Heart left ventricle (tissue), 16 donors: ENCODE data around the gene MROH8. TPM values are rescaled to one million over a fixed set of nuclear protein-coding genes. Genes with fewer than 3 reads are reported as not detected.

Source experiments
- ATAC-seq, 4 donors: fragments of 200-7000 bp; cut with Tn5 transposase; one replicate each; pipeline ENCODE4 v1.9.1; 2020 to 2022; ENCODE audit warnings: moderate library complexity in 4 of 4, mild to moderate bottlenecking in 3 of 4, moderate number of reproducible peaks in 1 of 4
- DNase-seq, 5 donors: peaks; one replicate each; pipeline ENCODE4 v3.0.0-alpha.2; 2020
- H3K27ac ChIP-seq, 12 donors: fragments of 200-600 bp; sonication (generic) in 4 of 12; one replicate each; pipeline versions ENCODE4 v1.5.0 to v1.8.0; 2016 to 2022; ENCODE audit warnings: mild to moderate bottlenecking in 2 of 12
- H3K27me3 ChIP-seq, 9 donors: fragments of 200-600 bp; sonication (generic) in 2 of 9; one replicate each; pipeline versions ENCODE4 v1.5.1 to v1.8.0; 2016 to 2022; ENCODE audit warnings: mild to moderate bottlenecking in 3 of 9
- H3K36me3 ChIP-seq, 9 donors: fragments of 200-600 bp; sonication (generic) in 2 of 9; one replicate each; pipeline versions ENCODE4 v1.5.0 to v1.8.0; 2018 to 2022; ENCODE audit warnings: mild to moderate bottlenecking in 2 of 9
- H3K4me1 ChIP-seq, 12 donors: fragments of 200-600 bp; sonication (generic) in 4 of 12; one replicate each; pipeline versions ENCODE4 v1.5.0 to v1.8.0; 2016 to 2022; ENCODE audit warnings: mild to moderate bottlenecking in 3 of 12
- H3K4me3 ChIP-seq, 12 donors: fragments of 200-600 bp; sonication (generic) in 4 of 12; one replicate each; pipeline versions ENCODE4 v1.5.0 to v1.8.0; 2017 to 2022; ENCODE audit warnings: mild to moderate bottlenecking in 9 of 12, moderate library complexity in 4 of 12
- H3K9me3 ChIP-seq, 12 donors: fragments of 200-600 bp; sonication (generic) in 4 of 12; one replicate each; pipeline versions ENCODE4 v1.5.0 to v1.8.0; 2016 to 2022; ENCODE audit warnings: mild to moderate bottlenecking in 1 of 12
- POLR2A ChIP-seq, 2 donors: fragments of 450-650 bp; IDR thresholded peaks; one replicate each; pipeline ENCODE4 v1.6.1; 2017; ENCODE audit warnings: antibody characterized with exemption in 2 of 2, mild to moderate bottlenecking in 2 of 2, moderate library complexity in 2 of 2
- WGBS, 4 donors: extraction: QIAGEN DNeasy Blood & Tissue Kit in 2 of 4; methylation state at CpG; one replicate each; pipeline versions ENCODE4 v1.1.5 to v1.1.7; 2013 to 2018; 5-methylcytosine and 5-hydroxymethylcytosine counted together
- intact Hi-C, 10 donors: fragments of 100-400 bp; cut with DNase I; formaldehyde crosslinking; loops; one replicate each; pipeline versions ENCODE4 v1.11.1 to v1.14.2; 2022
- polyA plus RNA-seq, 2 donors: library from polyadenylated mRNA; stranded (reverse); fragments of 200-250 nt; gene quantifications; one replicate each; pipeline ENCODE4 v1.2.3, GENCODE V29; 2013
- total RNA-seq, 9 donors: library from RNA; depleted of rRNA in 2 of 9; stranded (reverse); fragments of >200 nt in 2 of 9; fragmentation: NEBNext Ultra II Directional in 3 of 9; extraction: Animal tissue kit (Norgen Biotek cat#: 25700) in 3 of 9; gene quantifications; one replicate each; pipeline versions ENCODE4 v1.1.0 to v1.2.4, GENCODE V29; 2016 to 2023
- TF ChIP-seq, protein P1 (sequence below), 12 donors: fragments of 200-600 bp; sonication (generic) in 4 of 12; IDR thresholded peaks; one replicate each; pipeline versions ENCODE4 v1.5.0 to v1.8.0; 2018 to 2022; ENCODE audit warnings: antibody characterized with exemption in 12 of 12, mild to moderate bottlenecking in 5 of 12
- donor health status: ischemic (EF 13 %, LVEDD 7.1; RV severe dilation, severe dysfunction).
- donor health status: healthy with polysubstance abuse.
- donor health status: DM: no; HTN: yes; CAD: no.
- donor health status: DM: no; HTN: no; CAD: no.
- donor health status: ischemic (EF 25% LVEDD 6.9; RV normal size, moderate dysfunction).
- donor health status: ischemic (EF 25% LVEDD 5.7; RV mildly dilated, moderate dysfunction).
- donor health status: healthy.
- donor health status: DM: yes; HTN: yes; CAD: no.
- donor health status: ischemic (EF 35%, LVEDD 5.7; RV mildly dilated, moderate dysfunction).
- donor health status: nonischemic (EF 11% LVEDD 7.7; RV severe dilation, severe dysfunction).
- donor health status: DM: yes; HTN: yes; CAD: no.
- donor health status: PGD.
- donor health status: ischemic (EF 29% LVEDD 5.4; RV normal size, mild dysfunction).
- donor health status: nonischemic (EF 23%, LVEDD 6.1; RV moderate dilation, normal function).

Gene MROH8
- total and polyA plus RNA-seq, 11 donors, result 1.4 to 8.1 (median 5.2) TPM

DNA sequence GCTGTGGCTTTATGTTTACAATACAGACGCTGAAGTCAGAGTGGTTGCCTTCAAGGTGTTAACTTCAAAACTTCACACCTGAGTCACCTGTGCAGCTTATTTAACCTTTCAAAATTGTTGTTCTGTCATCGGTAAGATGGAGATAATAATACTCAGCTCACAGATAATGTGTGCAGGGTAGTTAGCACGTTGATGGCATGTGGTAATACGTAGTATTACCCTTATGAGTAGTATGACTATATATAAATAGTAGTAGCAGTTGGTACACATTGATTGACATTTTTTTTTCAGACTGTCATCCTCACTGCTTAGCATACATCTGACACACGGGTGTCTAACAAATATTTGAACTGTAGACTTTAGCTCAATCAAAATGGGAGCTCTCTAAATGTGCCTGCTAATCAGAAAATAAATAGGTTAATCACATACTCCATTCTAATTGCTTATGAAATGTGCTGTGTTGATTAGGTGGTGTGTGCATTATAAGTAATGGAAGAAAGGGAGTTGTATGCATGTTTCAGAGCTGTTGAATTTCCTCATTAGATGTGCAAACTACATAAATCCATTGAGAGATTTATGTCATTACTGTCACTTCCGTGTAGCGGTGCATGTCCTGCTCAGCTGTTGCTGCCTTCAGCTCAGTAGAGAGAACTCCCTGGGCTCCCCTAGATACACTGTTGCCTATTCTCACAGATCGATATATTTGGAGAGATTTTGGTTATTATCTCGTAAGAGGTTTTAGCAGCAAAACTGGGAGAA is 11.2 kb upstream of the MROH8 start:
- Histone ChIP-seq H3K36me3 (peaks cover 0 to 47% (median 27%) of the 10 kb centered on the region in 9 donors), H3K27ac (peak overlapping the region in 1 of 12 donors; percentile 5), H3K4me1 (peaks cover 0 to 61% (median 28%) of the 10 kb centered on the region in 12 donors), H3K9me3 (no peaks in the 10 kb centered on the region), H3K4me3 (no peak overlapping the region), H3K27me3 (no peaks in the 10 kb centered on the region)
- no peak for DNase-seq
- 71 to 74% (median 74%) methylated on average over 9 of the region's 9 CpGs for WGBS, 4 donors
- ATAC-seq, result no peak
- intact Hi-C loops, result loop anchor here in 7 of 10 donors (5.0 to 10.0 kb wide), 3 partner anchors 194 to 342 kb away; partner anchors contain the start of gene BLCAP (in 1 of the 7)
- TF ChIP-seq POLR2A (IDR thresholded peaks at IDR 0.05), result no peak
- TF ChIP-seq, protein P1, sequence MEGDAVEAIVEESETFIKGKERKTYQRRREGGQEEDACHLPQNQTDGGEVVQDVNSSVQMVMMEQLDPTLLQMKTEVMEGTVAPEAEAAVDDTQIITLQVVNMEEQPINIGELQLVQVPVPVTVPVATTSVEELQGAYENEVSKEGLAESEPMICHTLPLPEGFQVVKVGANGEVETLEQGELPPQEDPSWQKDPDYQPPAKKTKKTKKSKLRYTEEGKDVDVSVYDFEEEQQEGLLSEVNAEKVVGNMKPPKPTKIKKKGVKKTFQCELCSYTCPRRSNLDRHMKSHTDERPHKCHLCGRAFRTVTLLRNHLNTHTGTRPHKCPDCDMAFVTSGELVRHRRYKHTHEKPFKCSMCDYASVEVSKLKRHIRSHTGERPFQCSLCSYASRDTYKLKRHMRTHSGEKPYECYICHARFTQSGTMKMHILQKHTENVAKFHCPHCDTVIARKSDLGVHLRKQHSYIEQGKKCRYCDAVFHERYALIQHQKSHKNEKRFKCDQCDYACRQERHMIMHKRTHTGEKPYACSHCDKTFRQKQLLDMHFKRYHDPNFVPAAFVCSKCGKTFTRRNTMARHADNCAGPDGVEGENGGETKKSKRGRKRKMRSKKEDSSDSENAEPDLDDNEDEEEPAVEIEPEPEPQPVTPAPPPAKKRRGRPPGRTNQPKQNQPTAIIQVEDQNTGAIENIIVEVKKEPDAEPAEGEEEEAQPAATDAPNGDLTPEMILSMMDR (IDR thresholded peaks at IDR 0.05), result no peak

DNA sequence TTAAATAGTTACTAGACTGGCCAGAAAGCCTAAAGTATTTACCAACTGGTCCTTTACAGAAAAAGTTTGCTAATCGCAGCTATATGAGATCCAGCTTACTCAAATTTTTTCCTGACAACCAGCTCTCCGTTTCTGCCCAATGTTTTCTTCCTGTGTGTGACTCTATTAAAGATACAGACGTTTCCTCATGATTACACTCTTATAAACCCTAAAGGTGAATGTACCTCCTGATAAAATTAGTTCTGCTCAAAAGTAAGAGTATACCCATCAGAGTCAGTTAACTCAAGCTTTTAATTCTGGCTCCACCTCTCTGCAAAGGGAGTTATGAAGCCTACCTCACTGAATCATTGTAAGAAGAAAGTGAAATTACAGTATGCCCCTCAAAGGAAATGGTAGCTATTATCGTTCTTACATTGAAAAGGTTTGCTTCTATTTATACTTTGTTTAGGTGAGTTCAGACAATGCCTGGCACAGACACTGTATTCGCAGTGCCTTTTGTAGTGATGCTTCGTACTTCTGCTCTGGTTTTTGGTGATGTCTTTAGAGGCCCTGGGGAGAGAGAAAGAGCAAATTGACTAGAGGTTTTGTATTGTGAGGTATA is 10.2 kb upstream of the MROH8 start:
- 39 to 49% (median 47%) methylated on average over 6 of the region's 6 CpGs for WGBS, 4 donors
- H3K27ac ChIP-seq, result peak overlapping the region in 1 of 12 donors; percentile 5
- no peak overlapping the region for H3K4me3 ChIP-seq
- TF ChIP-seq, protein P1 (IDR thresholded peaks at IDR 0.05), result no peak
- no peak for TF ChIP-seq POLR2A (IDR thresholded peaks at IDR 0.05)
- no peak for DNase-seq
- no peaks in the 10 kb centered on the region for H3K27me3 ChIP-seq
- H3K9me3 ChIP-seq, result no peaks in the 10 kb centered on the region
- H3K36me3 ChIP-seq, result peaks cover 0 to 57% (median 37%) of the 10 kb centered on the region in 9 donors
- ATAC-seq, result no peak
- intact Hi-C loops, result loop anchor here in 7 of 10 donors (5.0 to 10.0 kb wide), 3 partner anchors 195 to 343 kb away; partner anchors contain the start of gene BLCAP (in 1 of the 7)
- H3K4me1 ChIP-seq, result peaks cover 0 to 58% (median 22%) of the 10 kb centered on the region in 12 donors

DNA sequence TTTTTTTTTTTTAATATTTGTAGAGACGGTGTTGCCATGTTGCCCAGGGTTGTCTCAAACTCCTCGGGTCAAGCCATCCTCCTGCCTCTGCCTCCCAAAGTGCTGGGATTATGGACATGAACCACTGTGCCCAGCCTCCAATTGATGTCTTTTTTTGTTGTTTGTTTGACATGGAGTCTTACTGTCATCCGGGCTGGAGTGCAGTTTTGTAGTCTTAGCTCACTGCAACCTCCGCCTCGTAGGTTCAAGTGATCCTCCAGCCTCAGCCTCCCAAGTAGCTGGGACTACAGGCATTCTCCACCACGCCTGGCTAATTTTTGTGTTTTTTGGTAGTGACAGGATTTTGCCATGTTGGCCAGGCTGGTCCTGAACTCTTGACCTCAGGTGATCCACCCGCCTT is 9.4 kb upstream of the MROH8 start:
- TF ChIP-seq, protein P1 (IDR thresholded peaks at IDR 0.05), result no peak
- TF ChIP-seq POLR2A (IDR thresholded peaks at IDR 0.05), result no peak
- H3K4me1 ChIP-seq, result peaks cover 0 to 56% (median 20%) of the 10 kb centered on the region in 12 donors
- no peak overlapping the region for H3K27ac ChIP-seq

DNA sequence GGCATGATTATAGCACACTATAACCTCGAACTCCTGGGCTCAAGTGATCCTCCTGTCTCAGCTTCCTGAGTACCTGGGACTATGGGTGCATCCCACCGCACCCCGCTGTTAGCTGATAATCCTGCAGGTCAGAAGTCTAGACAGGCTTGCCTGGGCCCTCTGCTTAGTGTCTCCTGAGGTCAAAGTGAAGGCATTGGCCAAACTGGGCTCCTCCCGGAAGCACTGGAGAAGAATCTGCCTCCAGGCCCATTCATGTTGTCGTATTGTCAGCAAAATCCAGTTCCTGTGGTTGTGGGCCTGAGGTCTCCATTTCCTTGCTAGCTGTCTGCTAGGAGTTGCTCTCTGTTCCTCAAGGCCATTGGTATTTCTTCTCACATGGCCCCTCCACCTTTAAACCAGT is 6.3 kb upstream of the MROH8 start:
- Histone ChIP-seq H3K4me1 (peaks cover 0 to 50% (median 13%) of the 10 kb centered on the region in 12 donors), H3K36me3 (peaks cover 0 to 71% (median 57%) of the 10 kb centered on the region in 9 donors), H3K4me3 (no peak overlapping the region), H3K9me3 (no peaks in the 10 kb centered on the region), H3K27ac (peak overlapping the region in 1 of 12 donors; percentile 28), H3K27me3 (no peaks in the 10 kb centered on the region)
- ATAC-seq (peak in 2 of 4 donors; percentile 32 to 51), DNase-seq (no peak)
- intact Hi-C loops, result no loop called here
- WGBS, 4 donors, result 90 to 98% (median 93%) methylated on average over 4 to 5 of the region's 5 CpGs
- TF ChIP-seq POLR2A (IDR thresholded peaks at IDR 0.05), result no peak
- TF ChIP-seq, protein P1 (IDR thresholded peaks at IDR 0.05), result no peak

More for the DNA sequence above, 9.4 kb upstream of the MROH8 start:
- 84 to 95% (median 93%) methylated on average over 6 to 7 of the region's 7 CpGs for WGBS, 4 donors
- ATAC-seq (no peak), DNase-seq (no peak)
- intact Hi-C loops, result no loop called here
- Histone ChIP-seq H3K36me3 (peaks cover 0 to 64% (median 44%) of the 10 kb centered on the region in 9 donors), H3K27me3 (no peaks in the 10 kb centered on the region), H3K4me3 (no peak overlapping the region), H3K9me3 (no peaks in the 10 kb centered on the region)
